GM04503 (cell line): Measurements from ENCODE around the gene SLC16A12.
A peak's percentile ranks its signal among the peaks of the same experiment; 100 is the strongest.

Experiments
- DNase-seq: peaks from one replicate; pipeline ENCODE4 v3.0.0-alpha.2; 2012; ENCODE audit warnings: low read depth

The SLC16A12 gene

GRCh38 chr10:89535171-89536012 is at the start of gene SLC16A12:
TSS of gene SLC16A12 (minus strand) at chr10:89535594. CDS start at chr10:89462578, 73,016 bp downstream.
- DNase-seq, result no peak

- no peak for DNase-seq
Observed at GRCh38 chr10:89582022-89582421, 46.6 kb upstream of the SLC16A12 start.

- no peak for DNase-seq
Observed at GRCh38 chr10:89580243-89580642, 44.8 kb upstream of the SLC16A12 start.

- no peak for DNase-seq
Observed at GRCh38 chr10:89576696-89577095, 41.3 kb upstream of the SLC16A12 start.

GRCh38 chr10:89576022-89576421 is 40.6 kb upstream of the SLC16A12 start:
- DNase-seq, result no peak

GRCh38 chr10:89575031-89575430 is 39.6 kb upstream of the SLC16A12 start:
- no peak for DNase-seq

GRCh38 chr10:89574368-89574767 is 39.0 kb upstream of the SLC16A12 start:
- DNase-seq, result no peak

- no peak for DNase-seq
Observed at GRCh38 chr10:89567576-89568245, 32.3 kb upstream of the SLC16A12 start.

- DNase-seq, result no peak
Observed at GRCh38 chr10:89566992-89567391, 31.6 kb upstream of the SLC16A12 start.

GRCh38 chr10:89566095-89566950 is 30.9 kb upstream of the SLC16A12 start:
- DNase-seq, result no peak

- DNase-seq, result no peak
Observed at GRCh38 chr10:89565180-89565579, 29.8 kb upstream of the SLC16A12 start.

- no peak for DNase-seq
Observed at GRCh38 chr10:89563861-89564478, 28.6 kb upstream of the SLC16A12 start.

- DNase-seq, result no peak
Observed at GRCh38 chr10:89563311-89563710, 27.9 kb upstream of the SLC16A12 start.

GRCh38 chr10:89556600-89556999 is 21.2 kb upstream of the SLC16A12 start:
- DNase-seq, result no peak

GRCh38 chr10:89555688-89556445 is 20.5 kb upstream of the SLC16A12 start:
- DNase-seq, result no peak

- DNase-seq, result no peak
Observed at GRCh38 chr10:89554433-89554832, 19.0 kb upstream of the SLC16A12 start.

- DNase-seq, result peak; percentile 92
Observed at GRCh38 chr10:89553064-89553734, 17.8 kb upstream of the SLC16A12 start.

- no peak for DNase-seq
Observed at GRCh38 chr10:89552213-89552612, 16.8 kb upstream of the SLC16A12 start.

- DNase-seq, result no peak
Observed at GRCh38 chr10:89550509-89550908, 15.1 kb upstream of the SLC16A12 start.

- DNase-seq, result no peak
Observed at GRCh38 chr10:89549510-89549909, 14.1 kb upstream of the SLC16A12 start.

- DNase-seq, result no peak
Observed at GRCh38 chr10:89548673-89549072, 13.3 kb upstream of the SLC16A12 start.
